ENCODE results near the gene PTPRG. TPM values are rescaled to one million over a fixed set of nuclear protein-coding genes. Genes with fewer than 3 reads are reported as not detected.

Gene PTPRG
- total and polyA plus RNA-seq, 2 experiments from 2014 or later = 11.5 to 39.6 TPM

DNA sequence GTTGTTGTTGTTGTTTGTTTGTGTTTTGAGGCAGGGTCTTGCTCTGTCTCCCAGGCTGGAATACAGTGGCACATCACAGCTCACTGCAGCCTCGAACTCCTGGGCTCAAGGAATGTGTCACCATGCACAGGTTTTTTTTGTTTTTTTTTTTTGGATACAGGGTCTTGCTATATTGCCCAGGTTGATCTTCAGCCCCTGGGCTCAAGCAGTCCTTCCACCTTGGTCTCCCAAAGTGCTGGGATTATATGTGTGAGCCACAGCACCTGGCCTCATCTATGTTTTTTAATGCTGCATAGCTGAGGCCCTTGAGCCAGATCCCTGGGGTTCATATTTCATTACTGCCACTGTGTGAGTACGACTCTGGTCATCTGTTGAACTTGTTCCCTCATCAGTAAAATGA lies 459.3 kb downstream of the PTPRG start:
- DNase-seq = no peak

DNA sequence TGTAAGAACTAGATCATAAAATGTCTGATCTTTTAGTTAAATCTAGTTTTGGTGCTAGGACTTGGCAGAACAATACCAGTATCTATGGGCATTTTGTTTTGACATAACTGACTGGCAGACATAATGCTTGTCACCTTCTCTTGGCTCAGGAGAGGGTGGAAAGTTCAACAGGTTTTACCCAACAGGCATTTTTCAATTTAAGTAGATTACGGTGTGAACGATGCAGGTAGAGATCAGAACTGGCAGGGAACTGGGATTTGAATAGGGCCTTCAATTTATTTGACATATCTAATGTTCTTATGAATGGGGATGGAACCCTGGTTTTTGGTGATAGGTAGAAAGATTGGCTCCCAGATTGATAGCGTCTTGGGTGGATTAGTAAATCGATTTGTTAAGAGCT lies 460.9 kb downstream of the PTPRG start:
- no peaks in the 10 kb centered on the region for H3K4me1 ChIP-seq (ENCODE audit: insufficient read depth)
- no peaks in the 10 kb centered on the region for H3K27me3 ChIP-seq (replicated peaks; ENCODE audit: insufficient read depth)
- 0 out of 2 replicates have a peak, but pooled peaks cover 5% of the 10 kb centered on the region for H4K20me1 ChIP-seq (ENCODE audit: insufficient read depth)
- no peaks in the 10 kb centered on the region for H3K36me3 ChIP-seq (ENCODE audit: low read depth)
- TF ChIP-seq EZH2phosphoT487 (IDR thresholded peaks at IDR 0.05; ENCODE audit: insufficient read depth, low read depth) (no peak), EZH2 (IDR thresholded peaks at IDR 0.05; ENCODE audit: insufficient read depth, poor library complexity, severe bottlenecking) (no peak)
- in situ Hi-C loops (cut with MboI) = no loop called here
- H3K4me2 ChIP-seq (ENCODE audit: unreplicated experiment) = no peak overlapping the region
- no peaks in the 10 kb centered on the region for H3K9me3 ChIP-seq (ENCODE audit: low read depth)
- DNase-seq = no peak
- no peaks in the 10 kb centered on the region for H3K9me2 ChIP-seq (ENCODE audit: insufficient read depth)
- H3K9ac ChIP-seq = no peak overlapping the region
- H2AFZ ChIP-seq = no peak overlapping the region
- no peak overlapping the region for H3K4me3 ChIP-seq
- no peak overlapping the region for H3K27ac ChIP-seq
- no peaks in the 10 kb centered on the region for H3F3A ChIP-seq (ENCODE audit: insufficient read depth)
- no peaks in the 10 kb centered on the region for H3K79me2 ChIP-seq (ENCODE audit: insufficient read depth)
- 94 to 100% methylated on average over 4 of the region's 4 CpGs for WGBS, 2 experiments (ENCODE audit: low coverage in 1 of 2, low lambda C conversion rate in 2 of 2, missing lambda C conversion rate in 2 of 2)

More for the DNA sequence above, 459.3 kb downstream of the PTPRG start:
- Histone ChIP-seq H3K4me2 (ENCODE audit: unreplicated experiment) (no peak overlapping the region), H3K4me1 (ENCODE audit: insufficient read depth) (no peaks in the 10 kb centered on the region), H3K4me3 (no peak overlapping the region), H3K9me3 (ENCODE audit: low read depth) (no peaks in the 10 kb centered on the region), H3K36me3 (ENCODE audit: low read depth) (no peaks in the 10 kb centered on the region), H3K27me3 (replicated peaks; ENCODE audit: insufficient read depth) (no peaks in the 10 kb centered on the region), H3F3A (ENCODE audit: insufficient read depth) (no peaks in the 10 kb centered on the region), H3K9ac (no peak overlapping the region), H3K79me2 (ENCODE audit: insufficient read depth) (no peaks in the 10 kb centered on the region), H3K9me2 (ENCODE audit: insufficient read depth) (no peaks in the 10 kb centered on the region), H2AFZ (no peak overlapping the region), H3K27ac (no peak overlapping the region), H4K20me1 (ENCODE audit: insufficient read depth) (peaks cover 5% of the 10 kb centered on the region; the same call in 1 of the 2 replicates)
- TF ChIP-seq EZH2 (IDR thresholded peaks at IDR 0.05; ENCODE audit: insufficient read depth, poor library complexity, severe bottlenecking) (no peak), EZH2phosphoT487 (IDR thresholded peaks at IDR 0.05; ENCODE audit: insufficient read depth, low read depth) (no peak)
- in situ Hi-C loops (cut with MboI) = no loop called here
- 90 to 91% methylated on average over 2 of the region's 2 CpGs for WGBS, 2 experiments (ENCODE audit: low coverage in 1 of 2, low lambda C conversion rate in 2 of 2, missing lambda C conversion rate in 2 of 2)

DNA sequence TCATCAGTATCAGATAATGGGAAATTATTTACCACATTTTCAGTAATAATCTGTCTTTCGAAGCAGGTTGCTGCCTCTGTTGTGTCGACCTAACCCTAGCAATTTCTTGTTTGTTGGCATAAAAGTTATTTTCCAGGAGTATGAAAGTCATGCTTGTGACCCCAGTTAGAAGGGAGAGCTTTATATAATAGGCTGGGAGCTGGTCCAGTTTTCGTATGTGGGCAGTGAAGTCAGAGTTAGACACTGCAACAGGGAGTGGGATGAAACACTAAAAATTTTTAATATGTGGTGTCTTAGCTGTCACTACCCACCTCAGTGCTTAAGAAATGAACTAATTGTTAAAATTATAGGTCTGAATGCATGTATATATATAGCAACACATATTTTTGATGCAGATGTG lies 463.5 kb downstream of the PTPRG start:
- Histone ChIP-seq H3K4me1 (ENCODE audit: insufficient read depth) (no peaks in the 10 kb centered on the region), H2AFZ (no peak overlapping the region), H3K27me3 (replicated peaks; ENCODE audit: insufficient read depth) (no peaks in the 10 kb centered on the region), H3K9ac (no peak overlapping the region), H3F3A (ENCODE audit: insufficient read depth) (no peaks in the 10 kb centered on the region), H3K4me2 (ENCODE audit: unreplicated experiment) (no peak overlapping the region), H3K4me3 (no peak overlapping the region), H3K9me3 (ENCODE audit: low read depth) (no peaks in the 10 kb centered on the region), H3K79me2 (ENCODE audit: insufficient read depth) (no peaks in the 10 kb centered on the region), H3K27ac (no peak overlapping the region), H4K20me1 (ENCODE audit: insufficient read depth) (0 out of 2 replicates have a peak, but pooled peaks cover 5% of the 10 kb centered on the region), H3K36me3 (ENCODE audit: low read depth) (no peaks in the 10 kb centered on the region), H3K9me2 (ENCODE audit: insufficient read depth) (no peaks in the 10 kb centered on the region)
- WGBS, 2 experiments (ENCODE audit: low coverage in 1 of 2, low lambda C conversion rate in 2 of 2, missing lambda C conversion rate in 2 of 2) = 92 to 96% methylated on average over 3 of the region's 3 CpGs
- in situ Hi-C loops (cut with MboI) = no loop called here
- DNase-seq = no peak
- no peak for TF ChIP-seq EZH2 (IDR thresholded peaks at IDR 0.05; ENCODE audit: insufficient read depth, poor library complexity, severe bottlenecking)
- TF ChIP-seq EZH2phosphoT487 (IDR thresholded peaks at IDR 0.05; ENCODE audit: insufficient read depth, low read depth) = no peak

DNA sequence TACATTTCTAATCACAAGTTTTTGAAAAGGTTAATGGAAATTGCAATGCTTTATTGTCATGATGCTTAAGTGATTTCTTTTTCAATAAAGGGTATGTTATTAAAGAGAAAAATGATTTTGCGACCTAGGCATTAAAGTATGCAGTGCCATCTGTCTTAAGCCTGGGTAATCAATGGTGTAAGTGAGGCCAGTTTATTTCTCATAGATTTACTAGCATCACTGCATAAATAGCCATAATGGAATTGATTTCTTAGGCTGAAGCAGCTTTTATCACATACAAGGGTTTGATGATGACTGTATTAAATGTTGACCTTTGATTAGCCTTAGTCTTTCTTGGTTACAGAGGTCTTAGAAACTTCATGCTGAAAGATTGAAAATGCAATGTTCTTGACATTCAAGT lies 464.5 kb downstream of the PTPRG start:
- Histone ChIP-seq H3K9me2 (ENCODE audit: insufficient read depth) (no peaks in the 10 kb centered on the region), H3F3A (ENCODE audit: insufficient read depth) (no peaks in the 10 kb centered on the region), H3K9ac (no peak overlapping the region), H3K79me2 (ENCODE audit: insufficient read depth) (no peaks in the 10 kb centered on the region), H3K27me3 (replicated peaks; ENCODE audit: insufficient read depth) (no peaks in the 10 kb centered on the region), H3K4me2 (ENCODE audit: unreplicated experiment) (no peak overlapping the region), H3K4me3 (no peak overlapping the region), H2AFZ (no peak overlapping the region), H3K36me3 (ENCODE audit: low read depth) (no peaks in the 10 kb centered on the region), H3K4me1 (ENCODE audit: insufficient read depth) (no peaks in the 10 kb centered on the region), H3K27ac (no peak overlapping the region), H4K20me1 (ENCODE audit: insufficient read depth) (0 out of 2 replicates have a peak, but pooled peaks cover 4% of the 10 kb centered on the region), H3K9me3 (ENCODE audit: low read depth) (no peaks in the 10 kb centered on the region)
- WGBS, 2 experiments (ENCODE audit: low coverage in 1 of 2, low lambda C conversion rate in 2 of 2, missing lambda C conversion rate in 2 of 2) = 96 to 100% methylated on average over 1 of the region's 1 CpG
- in situ Hi-C loops (cut with MboI) = no loop called here
- DNase-seq = no peak
- TF ChIP-seq EZH2 (IDR thresholded peaks at IDR 0.05; ENCODE audit: insufficient read depth, poor library complexity, severe bottlenecking) (no peak), EZH2phosphoT487 (IDR thresholded peaks at IDR 0.05; ENCODE audit: insufficient read depth, low read depth) (no peak)

DNA sequence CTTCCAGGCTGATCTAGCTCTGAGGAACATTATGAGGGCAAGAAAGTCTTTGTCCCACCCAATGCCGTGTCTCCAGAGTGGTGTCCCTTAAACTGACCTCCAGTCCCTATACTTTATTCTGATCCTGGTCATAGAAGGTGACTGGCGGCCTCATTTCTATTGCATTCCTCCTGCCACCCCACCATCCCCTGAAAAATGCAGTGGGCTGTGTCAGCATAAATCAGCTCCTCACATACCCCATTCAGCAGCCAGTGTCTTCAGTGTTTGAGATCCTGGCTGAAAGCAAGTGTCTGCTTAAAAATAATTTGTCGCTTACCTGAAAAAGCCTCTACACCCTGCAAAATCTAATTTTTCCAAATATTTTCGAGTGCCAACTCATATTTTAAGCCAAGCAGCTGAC lies 465.9 kb downstream of the PTPRG start:
- H3K79me2 ChIP-seq (ENCODE audit: insufficient read depth) = no peaks in the 10 kb centered on the region
- H3K9ac ChIP-seq = no peak overlapping the region
- H3F3A ChIP-seq (ENCODE audit: insufficient read depth) = no peaks in the 10 kb centered on the region
- H3K4me3 ChIP-seq = no peak overlapping the region
- WGBS, 2 experiments (ENCODE audit: low coverage in 1 of 2, low lambda C conversion rate in 2 of 2, missing lambda C conversion rate in 2 of 2) = 92 to 94% methylated on average over 4 of the region's 4 CpGs
- no peak overlapping the region for H3K4me2 ChIP-seq (ENCODE audit: unreplicated experiment)
- in situ Hi-C loops (cut with MboI) = no loop called here
- no peaks in the 10 kb centered on the region for H3K9me2 ChIP-seq (ENCODE audit: insufficient read depth)
- H4K20me1 ChIP-seq (ENCODE audit: insufficient read depth) = no peaks in the 10 kb centered on the region
- no peak overlapping the region for H2AFZ ChIP-seq
- no peak for DNase-seq
- no peaks in the 10 kb centered on the region for H3K36me3 ChIP-seq (ENCODE audit: low read depth)
- H3K4me1 ChIP-seq (ENCODE audit: insufficient read depth) = no peaks in the 10 kb centered on the region
- no peak for TF ChIP-seq EZH2phosphoT487 (IDR thresholded peaks at IDR 0.05; ENCODE audit: insufficient read depth, low read depth)
- no peak for TF ChIP-seq EZH2 (IDR thresholded peaks at IDR 0.05; ENCODE audit: insufficient read depth, poor library complexity, severe bottlenecking)
- no peak overlapping the region for H3K27ac ChIP-seq
- H3K27me3 ChIP-seq (replicated peaks; ENCODE audit: insufficient read depth) = no peaks in the 10 kb centered on the region
- H3K9me3 ChIP-seq (ENCODE audit: low read depth) = no peaks in the 10 kb centered on the region

Data from GM23248 (cell line).